Right cardiac atrium (tissue), 5 donors: ENCODE measurements around the gene DEGS2. TPM values are rescaled to one million over a fixed set of nuclear protein-coding genes. Genes with fewer than 3 reads are reported as not detected.

Source experiments
- ATAC-seq, 2 donors: fragments of 200-7000 bp; cut with Tn5 transposase; one replicate each; pipeline versions ENCODE4 v1.8.0 to v1.9.1; 2020; ENCODE audit warnings: moderate library complexity in 2 of 2, mild to moderate bottlenecking in 1 of 2
- DNase-seq, 3 donors: peaks; one replicate each; pipeline ENCODE4 v3.0.0-alpha.2; 2020
- H3K27ac ChIP-seq: one replicate; pipeline ENCODE4 v1.5.1; 2013; ENCODE audit warnings: mild to moderate bottlenecking, low read length, control low read depth, moderate library complexity
- H3K27me3 ChIP-seq: one replicate; pipeline ENCODE4 v1.6.1; 2013; ENCODE audit not compliant: control insufficient read depth, insufficient read depth
- H3K4me1 ChIP-seq: one replicate; pipeline ENCODE4 v1.6.1; 2013; ENCODE audit warnings: low read length; ENCODE audit not compliant: control insufficient read depth, insufficient read depth
- H3K4me3 ChIP-seq: one replicate; pipeline ENCODE4 v1.5.1; 2013; ENCODE audit warnings: low read length, control low read depth
- H3K9me3 ChIP-seq: one replicate; pipeline ENCODE4 v1.6.1; 2013; ENCODE audit warnings: low read length; ENCODE audit not compliant: control insufficient read depth
- WGBS: extraction: QIAGEN DNeasy Blood & Tissue Kit; methylation state at CpG from one replicate; pipeline ENCODE4 v1.1.7; 2013; 5-methylcytosine and 5-hydroxymethylcytosine counted together
- intact Hi-C, 4 donors: fragments of 100-400 bp; cut with DNase I; formaldehyde crosslinking; loops; one replicate each; pipeline versions ENCODE4 v1.11.0 to v1.14.0; 2022 to 2023
- polyA plus RNA-seq: library from polyadenylated mRNA; stranded (reverse); fragments of 200-250 nt; gene quantifications from one replicate; pipeline ENCODE4 v1.2.3, GENCODE V29; 2013
- total RNA-seq, 4 donors: library from RNA; stranded (reverse); fragmentation: NEBNext Ultra II Directional; extraction: Animal tissue kit (Norgen Biotek cat#: 25700); gene quantifications; one replicate each; pipeline ENCODE4 v1.2.1, GENCODE V29; 2021
- donor health status: healthy with polysubstance abuse.
- donor health status: DM: no; HTN: yes; CAD: no.
- donor health status: DM: no; HTN: no; CAD: no.
- donor health status: DM: no; HTN: yes; CAD: no; lungs with severe emphysema.
- donor health status: DM: yes; HTN: yes; CAD: no.

The DEGS2 gene
- total and polyA plus RNA-seq, 5 donors: 0.11 to 0.42 (median 0.30) TPM; not detected in 1

DNA sequence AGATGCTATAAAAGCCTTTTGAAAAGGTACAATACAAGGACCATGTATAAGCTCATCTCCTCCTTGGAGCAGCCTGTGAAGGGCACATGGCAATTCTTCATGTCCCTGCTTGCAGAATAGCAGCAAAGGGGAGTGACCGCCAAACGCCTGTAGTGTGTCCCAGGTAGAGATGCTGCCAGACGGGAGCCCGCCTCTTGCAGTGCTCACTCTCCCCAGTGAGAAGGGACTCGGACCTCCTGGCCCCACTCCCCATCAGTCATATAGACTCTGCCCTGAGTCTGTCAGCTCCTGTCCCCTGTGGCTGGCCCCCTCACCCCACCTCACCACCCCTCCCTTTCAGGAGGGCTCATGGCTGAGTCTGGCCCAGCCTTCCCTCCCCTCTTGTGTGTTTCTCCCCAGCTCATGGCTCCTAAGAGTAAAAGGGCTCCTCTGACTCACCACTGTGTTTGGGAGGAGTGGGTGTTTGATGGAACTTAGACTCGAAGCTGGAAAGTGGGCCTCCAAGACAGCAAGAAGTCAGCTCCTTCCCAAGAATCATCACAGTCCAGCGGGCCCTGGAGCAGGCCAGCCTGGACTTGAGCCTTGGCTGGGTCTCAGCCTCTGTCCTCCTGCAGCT, 40.9 kb downstream of the DEGS2 start:
- H3K4me3 ChIP-seq: no peak overlapping the region
- intact Hi-C loops: no loop called here
- H3K9me3 ChIP-seq: no peaks in the 10 kb centered on the region
- DNase-seq: peak in 2 of 3 donors; percentile 7 to 50
- ATAC-seq: no peak
- H3K27ac ChIP-seq: no peak overlapping the region
- H3K4me1 ChIP-seq: no peaks in the 10 kb centered on the region
- H3K27me3 ChIP-seq: no peaks in the 10 kb centered on the region
- WGBS: 86% methylated on average over 7 of the region's 7 CpGs

- Histone ChIP-seq H3K9me3 (no peaks in the 10 kb centered on the region), H3K4me3 (no peak overlapping the region), H3K27ac (no peak overlapping the region), H3K4me1 (no peaks in the 10 kb centered on the region), H3K27me3 (no peaks in the 10 kb centered on the region)
- no peak for ATAC-seq
- 95% methylated on average over 14 of the region's 14 CpGs for WGBS
- DNase-seq: peak in 2 of 3 donors; percentile 7 to 34
- intact Hi-C loops: no loop called here
These were observed 41.6 kb downstream of the DEGS2 start for GRCh38 chr14:100117633-100118395.

- H3K4me3 ChIP-seq: no peak overlapping the region
- 91% methylated on average over 10 of the region's 10 CpGs for WGBS
- no peak for ATAC-seq
- peaks cover 2% of the 10 kb centered on the region for H3K4me1 ChIP-seq
- H3K27me3 ChIP-seq: no peaks in the 10 kb centered on the region
- H3K9me3 ChIP-seq: no peaks in the 10 kb centered on the region
- no peak overlapping the region for H3K27ac ChIP-seq
- DNase-seq: peak in 1 of 3 donors; percentile 36
- intact Hi-C loops: no loop called here
These were observed 42.4 kb downstream of the DEGS2 start for GRCh38 chr14:100117026-100117425.

GRCh38 chr14:100116134-100116533, 43.3 kb downstream of the DEGS2 start:
- 73% methylated on average over 3 of the region's 3 CpGs for WGBS
- intact Hi-C loops: no loop called here
- H3K27ac ChIP-seq: no peak overlapping the region
- H3K4me1 ChIP-seq: peaks cover 2% of the 10 kb centered on the region
- H3K4me3 ChIP-seq: no peak overlapping the region
- no peaks in the 10 kb centered on the region for H3K27me3 ChIP-seq
- H3K9me3 ChIP-seq: no peaks in the 10 kb centered on the region
- DNase-seq (no peak), ATAC-seq (no peak)

DNA sequence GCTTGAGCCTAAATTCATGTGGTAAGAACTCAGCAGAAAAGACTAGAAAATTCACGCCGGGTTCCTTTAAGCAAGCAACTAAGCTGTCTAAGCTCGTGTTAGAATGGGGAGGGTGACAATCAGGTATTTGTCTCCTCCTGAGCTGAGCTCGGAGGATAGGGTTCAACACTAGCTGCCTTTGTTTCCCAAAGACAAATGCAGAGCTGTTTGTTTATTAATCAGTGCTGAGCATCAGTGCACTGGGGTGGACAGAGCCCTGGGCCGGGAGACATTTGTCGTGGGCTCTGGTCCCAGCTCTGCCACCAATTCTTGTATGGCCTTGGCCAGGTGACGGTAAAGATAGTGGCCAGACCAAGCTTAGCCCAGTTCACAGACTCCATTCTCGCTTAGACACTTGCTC, 43.7 kb downstream of the DEGS2 start:
- intact Hi-C loops: no loop called here
- H3K27me3 ChIP-seq: no peaks in the 10 kb centered on the region
- no peak overlapping the region for H3K4me3 ChIP-seq
- peaks cover 2% of the 10 kb centered on the region for H3K4me1 ChIP-seq
- 92% methylated on average over 8 of the region's 8 CpGs for WGBS
- no peaks in the 10 kb centered on the region for H3K9me3 ChIP-seq
- ATAC-seq: no peak
- no peak for DNase-seq
- H3K27ac ChIP-seq: no peak overlapping the region

GRCh38 chr14:100115236-100115635, 44.2 kb downstream of the DEGS2 start:
- no peak for ATAC-seq
- 95% methylated on average over 6 of the region's 6 CpGs for WGBS
- Histone ChIP-seq H3K27me3 (no peaks in the 10 kb centered on the region), H3K27ac (no peak overlapping the region), H3K9me3 (no peaks in the 10 kb centered on the region), H3K4me1 (peaks cover 2% of the 10 kb centered on the region), H3K4me3 (no peak overlapping the region)
- no peak for DNase-seq
- intact Hi-C loops: no loop called here

DNA sequence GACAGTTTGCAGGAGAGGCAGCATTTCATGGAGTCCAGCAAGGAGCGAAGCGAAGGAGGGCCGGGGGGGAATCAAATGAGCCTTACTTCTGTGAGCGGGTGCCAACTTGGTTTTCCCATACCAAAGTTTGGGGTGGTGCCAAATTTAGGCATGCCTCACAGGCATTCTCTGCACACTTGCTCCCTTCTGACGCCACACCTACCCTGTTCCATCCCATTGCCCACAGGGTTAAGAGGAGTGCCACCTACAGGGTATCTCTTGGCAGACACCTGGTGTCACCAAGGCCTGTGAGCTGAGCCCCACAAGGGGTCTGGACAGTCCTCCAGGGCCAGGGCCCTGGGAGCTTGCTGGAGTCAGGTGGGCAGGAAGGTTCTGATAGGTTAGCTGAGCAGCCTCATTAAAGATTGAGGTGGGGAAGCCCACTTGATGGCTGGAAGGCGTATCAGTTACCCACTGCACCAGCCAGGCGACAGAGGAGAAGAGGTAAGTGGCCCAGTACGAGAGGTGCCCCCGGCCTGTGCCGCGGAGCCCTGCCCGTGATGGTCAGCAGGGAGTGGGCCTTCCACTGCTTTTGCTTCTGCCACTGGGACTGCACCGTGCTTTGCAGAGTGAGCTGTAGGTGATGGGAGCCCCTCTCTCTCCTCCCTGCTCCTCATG, 45.2 kb downstream of the DEGS2 start:
- intact Hi-C loops: no loop called here
- ATAC-seq: no peak
- WGBS: 96% methylated on average over 13 of the region's 13 CpGs

GRCh38 chr14:100111931-100112704, 47.3 kb downstream of the DEGS2 start:
- Histone ChIP-seq H3K27me3 (no peaks in the 10 kb centered on the region), H3K9me3 (no peaks in the 10 kb centered on the region), H3K4me1 (peaks cover 2% of the 10 kb centered on the region), H3K27ac (no peak overlapping the region), H3K4me3 (no peak overlapping the region)
- intact Hi-C loops: no loop called here
- ATAC-seq (no peak), DNase-seq (no peak)
- WGBS: 57% methylated on average over 11 of the region's 11 CpGs

More for the DNA sequence above, 45.2 kb downstream of the DEGS2 start:
- H3K27me3 ChIP-seq: no peaks in the 10 kb centered on the region
- H3K4me3 ChIP-seq: no peak overlapping the region
- DNase-seq: no peak
- H3K27ac ChIP-seq: no peak overlapping the region
- no peaks in the 10 kb centered on the region for H3K9me3 ChIP-seq
- peaks cover 2% of the 10 kb centered on the region for H3K4me1 ChIP-seq

- DNase-seq (no peak), ATAC-seq (no peak)
- no peaks in the 10 kb centered on the region for H3K27me3 ChIP-seq
- no peak overlapping the region for H3K4me3 ChIP-seq
- H3K4me1 ChIP-seq: peaks cover 12% of the 10 kb centered on the region
- intact Hi-C loops: no loop called here
- no peak overlapping the region for H3K27ac ChIP-seq
- 90% methylated on average over 6 of the region's 6 CpGs for WGBS
- H3K9me3 ChIP-seq: no peaks in the 10 kb centered on the region
These were observed 48.6 kb downstream of the DEGS2 start for GRCh38 chr14:100110816-100111215.

DNA sequence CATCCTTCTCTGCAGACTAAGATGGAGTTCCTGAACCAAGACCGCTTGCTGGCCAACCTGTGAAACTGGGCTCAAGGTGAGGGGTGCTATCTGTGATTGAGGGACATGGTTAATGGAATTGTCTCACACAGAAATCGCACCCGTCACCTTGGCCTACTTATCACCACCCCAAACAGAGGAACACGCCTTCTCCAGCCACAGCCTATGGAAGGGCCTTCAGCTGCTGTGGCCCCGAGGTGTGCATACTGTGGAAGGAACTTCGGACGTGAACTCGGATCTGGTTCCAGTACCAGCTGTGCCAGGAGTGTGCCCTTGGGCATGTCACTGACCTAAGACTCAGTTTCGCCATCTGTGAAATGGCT, 49.9 kb downstream of the DEGS2 start:
- intact Hi-C loops: loop anchor here in 3 of 4 donors (5.0 to 10.0 kb wide), 3 partner anchors 55 to 127 kb away; no protein-coding TSS in a partner anchor
- DNase-seq: no peak
- WGBS: 97% methylated on average over 9 of the region's 9 CpGs
- Histone ChIP-seq H3K9me3 (no peaks in the 10 kb centered on the region), H3K4me3 (no peak overlapping the region), H3K27me3 (no peaks in the 10 kb centered on the region), H3K27ac (no peak overlapping the region), H3K4me1 (peaks cover 22% of the 10 kb centered on the region)
- no peak for ATAC-seq
